H9 (cell line): ENCODE data around the gene FAM193B. TPM values are rescaled to one million over a fixed set of nuclear protein-coding genes. Genes with fewer than 3 reads are reported as not detected.

ENCODE experiments used
- DNase-seq: peaks from one replicate; pipeline ENCODE4 v3.0.0-alpha.2; 2017
- H2AFZ ChIP-seq: one replicate; pipeline ENCODE4 v1.6.1; 2013; ENCODE audit warnings: mild to moderate bottlenecking, low read length, control low read depth, moderate library complexity
- H2AK5ac ChIP-seq: 2 replicates; pipeline ENCODE4 v1.6.1; 2013; ENCODE audit warnings: low read length, control low read depth, mixed read lengths; ENCODE audit not compliant: insufficient read length
- H2BK120ac ChIP-seq: one replicate; pipeline ENCODE4 v1.6.1; 2013; ENCODE audit warnings: low read depth, mild to moderate bottlenecking, low read length, control low read depth, inconsistent platforms; ENCODE audit not compliant: poor library complexity, severe bottlenecking
- H2BK12ac ChIP-seq: 2 replicates; pipeline ENCODE4 v1.6.1; 2013; ENCODE audit warnings: low read length, control low read depth, mixed read lengths, low read depth; ENCODE audit not compliant: insufficient read length
- H2BK15ac ChIP-seq: 2 replicates; pipeline ENCODE4 v1.6.1; 2013; ENCODE audit warnings: low read depth, low read length, control low read depth
- H2BK20ac ChIP-seq: one replicate; pipeline ENCODE4 v1.6.1; 2013; ENCODE audit warnings: low read depth, mild to moderate bottlenecking, low read length, control low read depth, inconsistent platforms; ENCODE audit not compliant: poor library complexity, severe bottlenecking
- H2BK5ac ChIP-seq: 2 replicates; pipeline ENCODE4 v1.6.1; 2013; ENCODE audit warnings: low read length, control low read depth, mixed read lengths; ENCODE audit not compliant: insufficient read length
- H3K14ac ChIP-seq: 2 replicates; pipeline ENCODE4 v1.6.1; 2013; ENCODE audit warnings: low read length, control low read depth; ENCODE audit not compliant: insufficient read depth
- H3K18ac ChIP-seq: 2 replicates; pipeline ENCODE4 v1.6.1; 2013; ENCODE audit warnings: low read depth, mild to moderate bottlenecking, mixed read lengths, low read length, control low read depth; ENCODE audit not compliant: insufficient read length
- H3K23ac ChIP-seq: 2 replicates; pipeline ENCODE4 v1.6.1; 2013; ENCODE audit warnings: low read length, control low read depth, mixed read lengths, low read depth; ENCODE audit not compliant: insufficient read length
- H3K23me2 ChIP-seq: 2 replicates; pipeline ENCODE4 v1.6.1; 2013; ENCODE audit warnings: low read depth, mild to moderate bottlenecking, mixed read lengths, low read length, control low read depth; ENCODE audit not compliant: insufficient read length, poor library complexity, severe bottlenecking
- H3K27ac ChIP-seq: 2 replicates; pipeline ENCODE4 v1.5.1; 2013; ENCODE audit warnings: low read length, control low read depth, mixed read lengths, low read depth; ENCODE audit not compliant: insufficient read length
- H3K27me3 ChIP-seq: 2 replicates; pipeline ENCODE4 v1.6.1; 2013; ENCODE audit warnings: low read length, control low read depth, inconsistent platforms; ENCODE audit not compliant: insufficient read depth
- H3K4ac ChIP-seq: 2 replicates; pipeline ENCODE4 v1.6.1; 2013; ENCODE audit warnings: low read depth, mild to moderate bottlenecking, control low read depth, inconsistent platforms, low read length, moderate library complexity
- H3K4me1 ChIP-seq: 2 replicates; pipeline ENCODE4 v1.6.1; 2013; ENCODE audit warnings: low read length, control low read depth, inconsistent platforms; ENCODE audit not compliant: insufficient read depth
- H3K4me2 ChIP-seq: 2 replicates; pipeline ENCODE4 v1.6.1; 2013; ENCODE audit warnings: low read length, control low read depth, mixed read lengths; ENCODE audit not compliant: insufficient read length, insufficient read depth
- H3K56ac ChIP-seq: 2 replicates; pipeline ENCODE4 v1.6.1; 2013; ENCODE audit warnings: low read depth, mild to moderate bottlenecking, mixed read lengths, low read length, control low read depth; ENCODE audit not compliant: insufficient read length
- H3K79me1 ChIP-seq: 2 replicates; pipeline ENCODE4 v1.6.1; 2013; ENCODE audit warnings: low read depth, mild to moderate bottlenecking, moderate library complexity, low read length, control low read depth, inconsistent platforms; ENCODE audit not compliant: insufficient read depth, poor library complexity, severe bottlenecking
- H3K79me2 ChIP-seq: 2 replicates; pipeline ENCODE4 v1.6.1; 2013; ENCODE audit warnings: low read length, control low read depth, inconsistent platforms; ENCODE audit not compliant: insufficient read depth
- H3K9ac ChIP-seq: 2 replicates; pipeline ENCODE4 v1.6.1; 2013; ENCODE audit warnings: low read length, control low read depth, mixed read lengths; ENCODE audit not compliant: insufficient read length; ENCODE audit errors: extremely low read depth
- H3K9me3 ChIP-seq: one replicate; pipeline ENCODE4 v1.6.1; 2013; ENCODE audit warnings: low read depth, low read length, inconsistent platforms; ENCODE audit not compliant: control insufficient read depth
- H3T11ph ChIP-seq: one replicate; pipeline ENCODE4 v1.6.1; 2013; ENCODE audit warnings: mild to moderate bottlenecking, low read length, control low read depth, inconsistent platforms
- H4K20me1 ChIP-seq: one replicate; pipeline ENCODE4 v1.6.1; 2013; ENCODE audit not compliant: control insufficient read depth, insufficient read length, insufficient read depth
- H4K5ac ChIP-seq: 2 replicates; pipeline ENCODE4 v1.6.1; 2013; ENCODE audit warnings: low read depth, mild to moderate bottlenecking, mixed read lengths, low read length, control low read depth; ENCODE audit not compliant: insufficient read length
- H4K8ac ChIP-seq: replicated peaks from 2 replicates; pipeline ENCODE4 v1.6.1; 2013; ENCODE audit warnings: low read length, control low read depth, mixed read lengths, low read depth; ENCODE audit not compliant: insufficient read length
- H4K91ac ChIP-seq: 2 replicates; pipeline ENCODE4 v1.6.1; 2013; ENCODE audit warnings: low read depth, mild to moderate bottlenecking, moderate library complexity, mixed read lengths, low read length, control low read depth; ENCODE audit not compliant: insufficient read length
- H3K27ac Mint-ChIP-seq, 3 experiments: 2 replicates in 2 of 3; 3 replicates in 1 of 3; pipeline ENCODE4 v1.8.0; 2020 to 2021; ENCODE audit warnings: mixed read lengths in 3 of 3, mild to moderate bottlenecking in 1 of 3, moderate library complexity in 1 of 3
- H3K27me3 Mint-ChIP-seq: 2 replicates; pipeline ENCODE4 v1.8.0; 2021; ENCODE audit warnings: low read depth, mild to moderate bottlenecking, moderate library complexity, mixed read lengths
- H3K36me3 Mint-ChIP-seq, 3 experiments: 2 replicates in 2 of 3; 3 replicates in 1 of 3; pipeline ENCODE4 v1.8.0; 2020 to 2021; ENCODE audit warnings: low read depth in 3 of 3, mixed read lengths in 3 of 3; ENCODE audit not compliant: insufficient read depth in 1 of 3
- H3K4me1 Mint-ChIP-seq, 2 experiments: 2 replicates each; pipeline ENCODE4 v1.8.0; 2020; ENCODE audit warnings: mixed read lengths in 2 of 2
- H3K4me3 Mint-ChIP-seq, 2 experiments: 2 replicates in 1 of 2; 3 replicates in 1 of 2; pipeline ENCODE4 v1.8.0; 2020 to 2021; ENCODE audit warnings: mild to moderate bottlenecking in 2 of 2, mixed read lengths in 2 of 2, moderate library complexity in 1 of 2
- H3K9me3 Mint-ChIP-seq, 2 experiments: 2 replicates in 1 of 2; 3 replicates in 1 of 2; pipeline ENCODE4 v1.8.0; 2020; ENCODE audit warnings: mild to moderate bottlenecking in 2 of 2, mixed read lengths in 2 of 2, moderate library complexity in 1 of 2
- WGBS: extraction: QIAGEN DNeasy Blood & Tissue Kit; methylation state at CpG from one replicate; pipeline ENCODE4 v1.1.7; 2013; ENCODE audit warnings: missing lambda C conversion rate, low lambda C conversion rate, mixed read lengths; ENCODE audit not compliant: insufficient read length; ENCODE audit errors: extremely low coverage; 5-methylcytosine and 5-hydroxymethylcytosine counted together
- total RNA-seq: library from RNA; stranded (reverse); gene quantifications from 2 replicates; pipeline ENCODE4 v1.2.1, GENCODE V29; 2021
- TF ChIP-seq, protein P1 (sequence below): fragments of 200-600 bp; sonication (generic); conservative IDR thresholded peaks from 3 replicates; pipeline ENCODE4 v1.8.0; 2021; ENCODE audit warnings: antibody characterized with exemption, mild to moderate bottlenecking

The FAM193B gene
- total RNA-seq, 1 experiment from 2014 or later, result 71.5 TPM

GRCh38 chr5:177508837-177509236, 45.5 kb downstream of the FAM193B start:
- Mint-ChIP-seq H3K9me3 (no peaks in the 10 kb centered on the region), H3K4me1 (peaks cover 18 to 20% of the 10 kb centered on the region in 2 experiments), H3K4me3 (no peak overlapping the region), H3K36me3 (peaks cover 27 to 54% (median 45%) of the 10 kb centered on the region in 3 experiments), H3K27ac (peak overlapping the region; percentile 36 to 90 (median 53); a peak in 2 of 7 replicates), H3K27me3 (no peaks in the 10 kb centered on the region; the same call in 1 of the 2 replicates)
- Histone ChIP-seq H3K79me1 (no peaks in the 10 kb centered on the region), H2BK20ac (no peak overlapping the region), H3K9me3 (no peaks in the 10 kb centered on the region), H3K14ac (no peak overlapping the region), H3T11ph (no peak overlapping the region), H3K4me2 (no peak overlapping the region), H2BK120ac (no peak overlapping the region), H2BK15ac (no peak overlapping the region), H4K8ac (no peak overlapping the region), H2AFZ (no peak overlapping the region), H2BK5ac (no peak overlapping the region), H2AK5ac (no peak overlapping the region), H3K18ac (no peak overlapping the region), H3K56ac (no peak overlapping the region), H3K27me3 (no peaks in the 10 kb centered on the region), H3K23ac (no peak overlapping the region), H4K5ac (no peak overlapping the region), H4K91ac (no peak overlapping the region), H3K4me1 (no peaks in the 10 kb centered on the region; the same call in 1 of the 2 replicates), H3K79me2 (no peaks in the 10 kb centered on the region), H3K9ac (no peak overlapping the region), H3K4ac (no peak overlapping the region), H3K23me2 (no peaks in the 10 kb centered on the region), H4K20me1 (no peaks in the 10 kb centered on the region), H2BK12ac (no peak overlapping the region), H3K27ac (no peak overlapping the region)
- TF ChIP-seq, protein P1, sequence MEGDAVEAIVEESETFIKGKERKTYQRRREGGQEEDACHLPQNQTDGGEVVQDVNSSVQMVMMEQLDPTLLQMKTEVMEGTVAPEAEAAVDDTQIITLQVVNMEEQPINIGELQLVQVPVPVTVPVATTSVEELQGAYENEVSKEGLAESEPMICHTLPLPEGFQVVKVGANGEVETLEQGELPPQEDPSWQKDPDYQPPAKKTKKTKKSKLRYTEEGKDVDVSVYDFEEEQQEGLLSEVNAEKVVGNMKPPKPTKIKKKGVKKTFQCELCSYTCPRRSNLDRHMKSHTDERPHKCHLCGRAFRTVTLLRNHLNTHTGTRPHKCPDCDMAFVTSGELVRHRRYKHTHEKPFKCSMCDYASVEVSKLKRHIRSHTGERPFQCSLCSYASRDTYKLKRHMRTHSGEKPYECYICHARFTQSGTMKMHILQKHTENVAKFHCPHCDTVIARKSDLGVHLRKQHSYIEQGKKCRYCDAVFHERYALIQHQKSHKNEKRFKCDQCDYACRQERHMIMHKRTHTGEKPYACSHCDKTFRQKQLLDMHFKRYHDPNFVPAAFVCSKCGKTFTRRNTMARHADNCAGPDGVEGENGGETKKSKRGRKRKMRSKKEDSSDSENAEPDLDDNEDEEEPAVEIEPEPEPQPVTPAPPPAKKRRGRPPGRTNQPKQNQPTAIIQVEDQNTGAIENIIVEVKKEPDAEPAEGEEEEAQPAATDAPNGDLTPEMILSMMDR, result no peak
- no CpG with 5 or more reads among the region's 8 CpGs for WGBS
- no peak for DNase-seq
